CD4-positive, alpha-beta T cell (primary cell): Measurements from ENCODE around the gene MYZAP. TPM values are rescaled to one million over a fixed set of nuclear protein-coding genes. Genes with fewer than 3 reads are reported as not detected.

ENCODE experiments used
- ATAC-seq: fragments of 200-7000 bp; cut with Tn5 transposase; one replicate; pipeline ENCODE4 v1.10.0; 2022; ENCODE audit warnings: mild to moderate bottlenecking; ENCODE audit not compliant: poor library complexity
- CTCF ChIA-PET: fragments of 350-600 bp; sonication (Branson Sonifier 250); formaldehyde crosslinking; loops from one replicate; lab custom pipeline; 2021; ENCODE audit warnings: antibody characterized with exemption, inconsistent platforms; lab: Charles Lee
- POLR2A ChIA-PET: fragments of 350-600 bp; sonication (Branson Sonifier 250); formaldehyde crosslinking; loops from one replicate; lab custom pipeline; 2021; ENCODE audit warnings: antibody characterized with exemption, inconsistent platforms; lab: Charles Lee
- DNase-seq, 14 experiments: peaks; one replicate each; pipeline ENCODE4 v3.0.0-alpha.2; 2013 to 2020; ENCODE audit warnings: mixed read lengths in 2 of 14
- H3K27ac ChIP-seq, 2 donors: one replicate each; pipeline versions ENCODE4 v1.5.1 to v1.7.0; 2013; ENCODE audit warnings: low read length in 2 of 2, low read depth in 1 of 2, mild to moderate bottlenecking in 1 of 2
- H3K27me3 ChIP-seq, 2 experiments: 1 replicate in 1 of 2; 2 replicates in 1 of 2; pipeline versions ENCODE4 v1.6.1 to v1.7.0; 2013; ENCODE audit warnings: low read length in 2 of 2, control low read depth in 1 of 2, mild to moderate bottlenecking in 1 of 2, moderate library complexity in 1 of 2; ENCODE audit not compliant: insufficient read depth in 2 of 2, control insufficient read depth in 1 of 2
- H3K36me3 ChIP-seq: one replicate; pipeline ENCODE4 v1.6.1; 2013; ENCODE audit warnings: low read length, control low read depth; ENCODE audit not compliant: insufficient read depth
- H3K4me1 ChIP-seq: one replicate; pipeline ENCODE4 v1.6.1; 2013; ENCODE audit warnings: low read length, control low read depth; ENCODE audit not compliant: insufficient read depth
- H3K4me3 ChIP-seq: one replicate; pipeline ENCODE4 v1.5.1; 2013; ENCODE audit warnings: mild to moderate bottlenecking, low read length, moderate library complexity
- H3K9me3 ChIP-seq, 2 experiments: 1 replicate in 1 of 2; 2 replicates in 1 of 2; pipeline versions ENCODE4 v1.6.1 to v1.7.0; 2013; ENCODE audit warnings: low read length in 2 of 2, mild to moderate bottlenecking in 2 of 2, control low read depth in 1 of 2, moderate library complexity in 1 of 2; ENCODE audit not compliant: control insufficient read depth in 1 of 2, insufficient read depth in 1 of 2
- H3K27ac Mint-ChIP-seq: one replicate; pipeline ENCODE4 v1.8.0; 2020; ENCODE audit warnings: mixed read lengths
- H3K27me3 Mint-ChIP-seq: one replicate; pipeline ENCODE4 v1.8.0; 2021; ENCODE audit warnings: mixed read lengths
- H3K36me3 Mint-ChIP-seq: one replicate; pipeline ENCODE4 v1.8.0; 2021; ENCODE audit warnings: low read depth, mixed read lengths
- H3K4me1 Mint-ChIP-seq: one replicate; pipeline ENCODE4 v1.8.0; 2021; ENCODE audit warnings: low read depth, mixed read lengths
- H3K4me3 Mint-ChIP-seq: one replicate; pipeline ENCODE4 v1.8.0; 2020; ENCODE audit warnings: mild to moderate bottlenecking, mixed read lengths
- H3K9me3 Mint-ChIP-seq: one replicate; pipeline ENCODE4 v1.8.0; 2020; ENCODE audit warnings: mixed read lengths
- intact Hi-C, 2 experiments: fragments of 100-400 bp; cut with DNase I in 1 of 2; cut with micrococcal nuclease in 1 of 2; formaldehyde crosslinking; loops; one replicate each; pipeline versions ENCODE4 v1.15.1 to v1.9.0; 2023 to 2025; cut with DNase I, micrococcal nuclease
- total RNA-seq, 174 experiments: library from RNA in 2 of 174; stranded (reverse) in 2 of 174; gene quantifications; one replicate each; pipeline ENCODE4 v1.2.3 and lab custom pipeline; 2021 to 2026
- TF ChIP-seq, protein P1 (sequence below): fragments of 200-600 bp; IDR thresholded peaks from one replicate; pipeline ENCODE4 v1.8.0; 2022; ENCODE audit warnings: antibody characterized with exemption, mild to moderate bottlenecking

Gene MYZAP
- total RNA-seq, 2 experiments from 2014 or later = 0.66 to 1.1 TPM

DNA sequence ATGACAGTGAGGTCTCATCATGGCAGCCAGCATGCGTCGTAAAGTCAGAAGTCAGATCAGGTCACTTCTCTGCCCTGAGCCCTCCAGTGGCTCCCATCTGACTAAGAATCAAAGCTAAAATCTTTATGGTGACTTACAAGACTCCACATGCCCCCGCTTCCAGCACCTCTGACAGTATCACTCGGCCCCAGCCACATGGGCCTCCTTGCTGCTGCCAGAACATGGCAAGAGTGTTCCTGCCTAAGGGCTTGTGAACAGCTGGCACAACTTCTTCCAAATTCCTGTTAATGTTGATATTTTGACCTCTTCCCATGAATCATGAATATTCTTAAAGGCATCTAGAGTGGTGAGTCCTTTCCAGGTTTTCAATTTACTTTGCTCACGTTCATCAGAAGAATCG is 135.3 kb downstream of the MYZAP start:
- Mint-ChIP-seq H3K36me3 (peaks cover 20% of the 10 kb centered on the region), H3K4me3 (no peak overlapping the region), H3K9me3 (no peaks in the 10 kb centered on the region), H3K27ac (no peak overlapping the region), H3K27me3 (no peaks in the 10 kb centered on the region), H3K4me1 (no peaks in the 10 kb centered on the region)
- Histone ChIP-seq H3K4me1 (no peaks in the 10 kb centered on the region), H3K9me3 (peaks cover 0 to 4% of the 10 kb centered on the region in 2 experiments), H3K36me3 (no peaks in the 10 kb centered on the region), H3K4me3 (no peak overlapping the region), H3K27me3 (no peaks in the 10 kb centered on the region), H3K27ac (no peak overlapping the region)
- intact Hi-C loops = no loop called here
- ChIA-PET CTCF (interaction anchor here (0.9 kb wide), 1 partner anchor 71 kb away, joined by 3 read pairs; no protein-coding TSS in a partner anchor), POLR2A (no interaction called here)
- DNase-seq (no peak), ATAC-seq (no peak)
- TF ChIP-seq, protein P1, sequence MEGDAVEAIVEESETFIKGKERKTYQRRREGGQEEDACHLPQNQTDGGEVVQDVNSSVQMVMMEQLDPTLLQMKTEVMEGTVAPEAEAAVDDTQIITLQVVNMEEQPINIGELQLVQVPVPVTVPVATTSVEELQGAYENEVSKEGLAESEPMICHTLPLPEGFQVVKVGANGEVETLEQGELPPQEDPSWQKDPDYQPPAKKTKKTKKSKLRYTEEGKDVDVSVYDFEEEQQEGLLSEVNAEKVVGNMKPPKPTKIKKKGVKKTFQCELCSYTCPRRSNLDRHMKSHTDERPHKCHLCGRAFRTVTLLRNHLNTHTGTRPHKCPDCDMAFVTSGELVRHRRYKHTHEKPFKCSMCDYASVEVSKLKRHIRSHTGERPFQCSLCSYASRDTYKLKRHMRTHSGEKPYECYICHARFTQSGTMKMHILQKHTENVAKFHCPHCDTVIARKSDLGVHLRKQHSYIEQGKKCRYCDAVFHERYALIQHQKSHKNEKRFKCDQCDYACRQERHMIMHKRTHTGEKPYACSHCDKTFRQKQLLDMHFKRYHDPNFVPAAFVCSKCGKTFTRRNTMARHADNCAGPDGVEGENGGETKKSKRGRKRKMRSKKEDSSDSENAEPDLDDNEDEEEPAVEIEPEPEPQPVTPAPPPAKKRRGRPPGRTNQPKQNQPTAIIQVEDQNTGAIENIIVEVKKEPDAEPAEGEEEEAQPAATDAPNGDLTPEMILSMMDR = no peak

DNA sequence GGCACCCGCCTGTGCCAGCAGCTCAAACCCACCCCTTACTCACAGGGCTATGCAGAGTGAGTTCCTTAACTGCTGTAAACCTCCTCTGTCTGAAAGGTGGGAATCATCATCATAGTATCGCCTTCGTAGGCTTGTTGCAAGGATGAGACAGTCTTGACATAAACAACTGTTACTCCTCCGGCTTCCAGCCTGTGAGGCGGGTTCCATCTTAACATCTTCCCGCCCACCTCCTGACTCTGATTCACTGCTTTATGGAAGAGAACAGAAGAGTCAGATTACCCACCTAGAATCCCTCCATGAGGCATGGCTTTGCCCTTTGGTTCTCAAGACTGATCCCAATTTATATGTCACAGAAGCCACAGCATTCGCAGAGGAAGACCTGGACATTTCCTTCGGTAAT is 136.7 kb downstream of the MYZAP start:
- ChIA-PET CTCF (no interaction called here), POLR2A (no interaction called here)
- DNase-seq = no peak
- no peak overlapping the region for H3K4me3 Mint-ChIP-seq
- Histone ChIP-seq H3K36me3 (no peaks in the 10 kb centered on the region), H3K27me3 (no peaks in the 10 kb centered on the region), H3K4me3 (no peak overlapping the region), H3K9me3 (peaks cover 0 to 4% of the 10 kb centered on the region in 2 experiments), H3K4me1 (no peaks in the 10 kb centered on the region), H3K27ac (no peak overlapping the region)
- peaks cover 8% of the 10 kb centered on the region for H3K4me1 Mint-ChIP-seq
- H3K27me3 Mint-ChIP-seq = no peaks in the 10 kb centered on the region
- peaks cover 9% of the 10 kb centered on the region for H3K36me3 Mint-ChIP-seq
- ATAC-seq = no peak
- TF ChIP-seq, protein P1 = no peak
- no peak overlapping the region for H3K27ac Mint-ChIP-seq
- no peaks in the 10 kb centered on the region for H3K9me3 Mint-ChIP-seq
- intact Hi-C loops = no loop called here

DNA sequence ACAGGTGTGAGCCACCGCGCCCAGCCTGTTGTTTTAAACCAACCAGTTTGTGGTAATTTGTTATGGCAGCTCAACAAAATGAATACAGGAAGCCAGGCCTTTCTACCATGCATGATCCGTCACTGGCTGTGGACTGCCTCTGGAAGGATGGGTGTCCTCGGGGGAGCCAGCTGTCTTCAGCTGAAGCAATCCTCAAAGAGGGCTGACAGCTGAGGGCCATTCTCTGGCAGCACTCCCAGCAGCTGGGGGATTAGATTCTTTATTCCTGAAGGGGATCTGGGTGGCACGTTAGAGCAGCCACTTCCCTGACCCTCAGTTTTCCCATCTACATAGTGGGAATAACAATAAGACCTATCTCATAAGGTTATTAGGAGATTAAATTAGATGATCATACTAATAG is 139.2 kb downstream of the MYZAP start:
- H3K4me1 ChIP-seq = no peaks in the 10 kb centered on the region
- ChIA-PET CTCF (no interaction called here), POLR2A (no interaction called here)
- Mint-ChIP-seq H3K4me3 (no peak overlapping the region), H3K27ac (no peak overlapping the region), H3K4me1 (peaks cover 8% of the 10 kb centered on the region), H3K36me3 (peaks cover 5% of the 10 kb centered on the region), H3K27me3 (no peaks in the 10 kb centered on the region), H3K9me3 (no peaks in the 10 kb centered on the region)
- no peaks in the 10 kb centered on the region for H3K9me3 ChIP-seq
- TF ChIP-seq, protein P1 = no peak
- ATAC-seq (no peak), DNase-seq (no peak)
- H3K27ac ChIP-seq = no peak overlapping the region
- no peak overlapping the region for H3K4me3 ChIP-seq
- no peaks in the 10 kb centered on the region for H3K36me3 ChIP-seq
- H3K27me3 ChIP-seq = no peaks in the 10 kb centered on the region
- intact Hi-C loops = loop anchor here in 1 of 2 experiments (5.0 kb wide), 1 partner anchor 64 kb away; no protein-coding TSS in a partner anchor
